ENCODE data around the gene NDE1. TPM values are rescaled to one million over a fixed set of nuclear protein-coding genes. Genes with fewer than 3 reads are reported as not detected.

NDE1 gene
- total RNA-seq, 1 donor from 2014 or later = 42.5 TPM

DNA sequence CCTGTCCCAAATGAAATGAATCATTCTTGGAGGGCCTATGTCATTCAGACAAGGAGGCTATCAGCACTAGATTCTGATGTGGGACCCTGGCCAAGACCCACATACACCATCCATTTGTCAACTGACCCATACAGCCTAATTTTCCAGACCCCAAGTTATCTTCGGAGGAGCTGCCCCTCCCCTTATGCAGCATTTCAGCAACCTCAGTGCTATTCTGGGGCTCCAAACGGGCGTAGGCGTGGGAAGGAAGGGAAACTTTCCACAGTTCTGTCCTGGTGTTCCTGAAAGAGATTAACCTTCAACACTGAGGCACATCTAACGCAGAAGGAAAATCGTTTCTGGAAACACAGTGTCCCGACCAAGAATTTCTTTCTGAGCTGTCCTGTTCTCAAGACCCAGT, 120.1 kb downstream of the NDE1 start:
- no peak overlapping the region for H3K27ac Mint-ChIP-seq
- TF ChIP-seq, protein P1, sequence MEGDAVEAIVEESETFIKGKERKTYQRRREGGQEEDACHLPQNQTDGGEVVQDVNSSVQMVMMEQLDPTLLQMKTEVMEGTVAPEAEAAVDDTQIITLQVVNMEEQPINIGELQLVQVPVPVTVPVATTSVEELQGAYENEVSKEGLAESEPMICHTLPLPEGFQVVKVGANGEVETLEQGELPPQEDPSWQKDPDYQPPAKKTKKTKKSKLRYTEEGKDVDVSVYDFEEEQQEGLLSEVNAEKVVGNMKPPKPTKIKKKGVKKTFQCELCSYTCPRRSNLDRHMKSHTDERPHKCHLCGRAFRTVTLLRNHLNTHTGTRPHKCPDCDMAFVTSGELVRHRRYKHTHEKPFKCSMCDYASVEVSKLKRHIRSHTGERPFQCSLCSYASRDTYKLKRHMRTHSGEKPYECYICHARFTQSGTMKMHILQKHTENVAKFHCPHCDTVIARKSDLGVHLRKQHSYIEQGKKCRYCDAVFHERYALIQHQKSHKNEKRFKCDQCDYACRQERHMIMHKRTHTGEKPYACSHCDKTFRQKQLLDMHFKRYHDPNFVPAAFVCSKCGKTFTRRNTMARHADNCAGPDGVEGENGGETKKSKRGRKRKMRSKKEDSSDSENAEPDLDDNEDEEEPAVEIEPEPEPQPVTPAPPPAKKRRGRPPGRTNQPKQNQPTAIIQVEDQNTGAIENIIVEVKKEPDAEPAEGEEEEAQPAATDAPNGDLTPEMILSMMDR (IDR thresholded peaks at IDR 0.05; ENCODE audit: unreplicated experiment) = no peak

DNA sequence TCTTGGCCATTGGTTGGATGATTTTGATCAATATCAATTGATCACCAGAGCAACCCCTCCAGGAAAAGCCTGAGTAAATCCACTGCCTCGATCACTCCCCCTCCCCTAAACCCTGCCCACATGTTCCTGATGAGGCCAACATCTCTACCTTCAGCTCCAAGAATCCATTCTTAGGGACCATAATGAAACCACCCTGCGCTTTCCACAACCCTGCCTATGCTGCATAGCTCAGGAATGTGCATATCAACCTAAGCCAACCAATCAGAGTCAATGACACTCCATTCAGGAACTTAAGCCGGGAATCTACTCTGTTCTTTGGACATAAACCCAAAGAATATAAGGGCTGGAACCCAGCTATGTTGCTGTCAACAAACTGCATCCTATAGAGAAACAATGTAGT, 120.5 kb downstream of the NDE1 start:
- H3K4me1 Mint-ChIP-seq (ENCODE audit: low read depth) = no peaks in the 10 kb centered on the region
- H3K4me3 Mint-ChIP-seq (ENCODE audit: low read depth) = no peak overlapping the region
- H3K36me3 Mint-ChIP-seq (ENCODE audit: insufficient read depth) = no peaks in the 10 kb centered on the region

More for the DNA sequence above, 120.1 kb downstream of the NDE1 start:
- Mint-ChIP-seq H3K4me1 (ENCODE audit: low read depth) (no peaks in the 10 kb centered on the region), H3K9me3 (ENCODE audit: low read depth) (no peaks in the 10 kb centered on the region), H3K36me3 (ENCODE audit: insufficient read depth) (no peaks in the 10 kb centered on the region), H3K27me3 (peaks cover 14% of the 10 kb centered on the region), H3K4me3 (ENCODE audit: low read depth) (no peak overlapping the region)
- no peak for DNase-seq (ENCODE audit: low spot score, unreplicated experiment)

DNA sequence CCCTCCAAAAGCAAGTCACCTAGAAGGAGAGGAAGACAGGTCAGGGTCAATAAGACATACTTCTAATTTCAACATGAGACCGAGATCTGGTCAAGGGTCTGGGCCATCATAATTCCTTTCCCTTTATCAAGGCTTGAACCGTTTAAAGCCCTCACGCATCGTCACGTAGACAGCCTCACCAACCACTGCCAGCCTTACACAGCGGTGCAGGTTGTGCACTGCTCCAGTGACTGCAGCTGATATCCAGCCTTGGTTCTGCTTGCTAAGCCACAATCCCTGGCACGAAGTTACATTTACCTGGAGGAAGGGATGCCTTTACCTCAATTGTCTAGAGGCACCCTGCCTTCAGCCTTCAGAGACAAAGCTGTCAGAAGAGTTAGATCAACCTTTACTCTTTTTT, 121.6 kb downstream of the NDE1 start:
- Mint-ChIP-seq H3K27ac (no peak overlapping the region), H3K9me3 (ENCODE audit: low read depth) (no peaks in the 10 kb centered on the region), H3K4me3 (ENCODE audit: low read depth) (no peak overlapping the region), H3K36me3 (ENCODE audit: insufficient read depth) (no peaks in the 10 kb centered on the region), H3K27me3 (peaks cover 25% of the 10 kb centered on the region), H3K4me1 (ENCODE audit: low read depth) (no peaks in the 10 kb centered on the region)
- TF ChIP-seq, protein P1 (IDR thresholded peaks at IDR 0.05; ENCODE audit: unreplicated experiment) = no peak
- no peak for DNase-seq (ENCODE audit: low spot score, unreplicated experiment)

More for the DNA sequence above, 120.5 kb downstream of the NDE1 start:
- no peaks in the 10 kb centered on the region for H3K9me3 Mint-ChIP-seq (ENCODE audit: low read depth)
- no peak for DNase-seq (ENCODE audit: low spot score, unreplicated experiment)
- peaks cover 16% of the 10 kb centered on the region for H3K27me3 Mint-ChIP-seq
- TF ChIP-seq, protein P1 (IDR thresholded peaks at IDR 0.05; ENCODE audit: unreplicated experiment) = no peak
- H3K27ac Mint-ChIP-seq = no peak overlapping the region

DNA sequence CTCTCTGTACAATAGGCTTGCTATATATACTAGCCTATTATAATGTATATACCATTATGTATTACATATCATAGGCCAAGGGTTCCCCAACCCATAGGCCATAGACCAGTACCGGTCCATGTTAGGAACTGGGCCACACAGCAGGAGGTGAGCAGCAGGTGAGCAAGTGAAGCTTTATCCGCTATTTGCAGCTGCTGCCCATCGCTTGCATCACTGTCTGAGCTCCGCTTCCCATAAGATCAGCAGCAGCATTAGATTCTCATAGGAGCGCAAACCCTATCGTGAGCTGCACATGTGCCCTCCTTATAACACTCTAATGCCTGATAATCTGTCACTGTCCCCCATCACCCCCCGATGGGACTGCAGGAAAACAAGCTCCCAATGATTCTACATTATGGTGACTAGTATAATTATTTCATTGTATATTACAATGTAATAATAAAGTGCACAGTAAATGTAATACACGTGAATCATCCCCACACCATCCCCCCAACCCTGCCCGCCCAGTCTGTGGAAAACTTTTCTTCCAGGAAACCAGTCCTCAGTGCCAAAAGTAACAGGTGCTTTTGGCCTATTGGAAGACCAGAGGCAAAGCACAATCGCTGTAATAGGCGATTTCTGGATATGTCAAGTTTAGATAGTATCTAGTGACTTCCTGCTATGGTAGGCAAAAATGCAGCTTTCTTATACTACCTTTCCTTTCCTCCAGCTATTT, 122.7 kb downstream of the NDE1 start:
- H3K9me3 Mint-ChIP-seq (ENCODE audit: low read depth) = no peaks in the 10 kb centered on the region
- TF ChIP-seq, protein P1 (IDR thresholded peaks at IDR 0.05; ENCODE audit: unreplicated experiment) = no peak
- H3K4me1 Mint-ChIP-seq (ENCODE audit: low read depth) = no peaks in the 10 kb centered on the region
- no peak for DNase-seq (ENCODE audit: low spot score, unreplicated experiment)
- peaks cover 27% of the 10 kb centered on the region for H3K27me3 Mint-ChIP-seq
- H3K4me3 Mint-ChIP-seq (ENCODE audit: low read depth) = no peak overlapping the region
- no peak overlapping the region for H3K27ac Mint-ChIP-seq
- no peaks in the 10 kb centered on the region for H3K36me3 Mint-ChIP-seq (ENCODE audit: insufficient read depth)

DNA sequence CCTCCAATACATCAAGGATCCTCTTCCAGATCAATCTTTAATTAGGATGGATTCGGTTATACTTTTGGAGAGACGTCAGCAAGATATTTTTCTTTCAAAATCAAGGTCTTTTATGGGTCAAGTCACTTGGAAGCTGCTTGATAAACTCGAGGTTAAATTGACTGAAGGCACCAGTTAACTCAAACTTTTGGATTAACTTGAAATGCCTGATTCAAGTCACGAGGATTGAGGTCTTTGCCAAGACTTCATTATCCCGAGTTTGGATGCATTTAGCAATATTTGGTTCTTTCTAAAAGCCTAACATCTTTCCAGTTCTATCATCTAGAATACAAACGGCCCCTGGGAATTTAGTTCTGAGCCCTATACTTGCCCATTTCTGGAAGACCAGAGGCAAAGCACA, 123.9 kb downstream of the NDE1 start:
- TF ChIP-seq, protein P1 (IDR thresholded peaks at IDR 0.05; ENCODE audit: unreplicated experiment) = no peak
- H3K36me3 Mint-ChIP-seq (ENCODE audit: insufficient read depth) = no peaks in the 10 kb centered on the region

More for the DNA sequence above, 123.9 kb downstream of the NDE1 start:
- H3K27ac Mint-ChIP-seq = no peak overlapping the region
- no peaks in the 10 kb centered on the region for H3K4me1 Mint-ChIP-seq (ENCODE audit: low read depth)
- peaks cover 33% of the 10 kb centered on the region for H3K27me3 Mint-ChIP-seq
- DNase-seq (ENCODE audit: low spot score, unreplicated experiment) = no peak
- H3K4me3 Mint-ChIP-seq (ENCODE audit: low read depth) = no peak overlapping the region
- no peaks in the 10 kb centered on the region for H3K9me3 Mint-ChIP-seq (ENCODE audit: low read depth)
